Endothelial cell (in vitro differentiated cells): ENCODE data around the gene MAGI2. TPM values are rescaled to one million over a fixed set of nuclear protein-coding genes. Genes with fewer than 3 reads are reported as not detected.

Source experiments
- DNase-seq: peaks from one replicate; pipeline ENCODE4 v3.0.0; 2021; ENCODE audit warnings: low spot score
- H3K27ac Mint-ChIP-seq: one replicate; pipeline ENCODE4 v1.8.0; 2021; ENCODE audit warnings: mixed read lengths, inconsistent platforms; ENCODE audit not compliant: unreplicated experiment
- H3K27me3 Mint-ChIP-seq: one replicate; pipeline ENCODE4 v1.8.0; 2021; ENCODE audit warnings: mild to moderate bottlenecking, moderate library complexity, mixed read lengths, inconsistent platforms; ENCODE audit not compliant: unreplicated experiment
- H3K36me3 Mint-ChIP-seq: one replicate; pipeline ENCODE4 v1.8.0; 2021; ENCODE audit warnings: mild to moderate bottlenecking, low read depth, mixed read lengths, inconsistent platforms; ENCODE audit not compliant: unreplicated experiment
- H3K4me1 Mint-ChIP-seq: one replicate; pipeline ENCODE4 v1.8.0; 2021; ENCODE audit warnings: mild to moderate bottlenecking, mixed read lengths, inconsistent platforms; ENCODE audit not compliant: unreplicated experiment
- H3K4me3 Mint-ChIP-seq: one replicate; pipeline ENCODE4 v1.8.0; 2021; ENCODE audit warnings: mild to moderate bottlenecking, mixed read lengths, inconsistent platforms; ENCODE audit not compliant: unreplicated experiment
- H3K9me3 Mint-ChIP-seq: one replicate; pipeline ENCODE4 v1.8.0; 2021; ENCODE audit warnings: mixed read lengths, inconsistent platforms; ENCODE audit not compliant: unreplicated experiment
- CTCF ChIP-seq: fragments of 200-600 bp; sonication (generic); IDR thresholded peaks from one replicate; pipeline ENCODE4 v1.5.0; 2021; ENCODE audit warnings: antibody characterized with exemption; ENCODE audit not compliant: unreplicated experiment
- total RNA-seq: library from RNA; stranded (reverse); fragmentation: NEBNext Ultra II Directional; extraction: Animal tissue kit (Norgen Biotek cat#: 25700); gene quantifications from one replicate; pipeline ENCODE4 v1.2.1, GENCODE V29; 2021; ENCODE audit not compliant: unreplicated experiment

MAGI2 gene
- total RNA-seq, 1 donor from 2014 or later: 6.3 TPM

- no peak for TF ChIP-seq CTCF
- no peak overlapping the region for H3K4me3 Mint-ChIP-seq
- H3K4me1 Mint-ChIP-seq: peaks cover 3% of the 10 kb centered on the region
- DNase-seq: no peak
- H3K9me3 Mint-ChIP-seq: no peaks in the 10 kb centered on the region
- H3K27ac Mint-ChIP-seq: no peak overlapping the region
- H3K27me3 Mint-ChIP-seq: no peaks in the 10 kb centered on the region
- no peaks in the 10 kb centered on the region for H3K36me3 Mint-ChIP-seq
Measured at GRCh38 chr7:78702770-78703169, 750.7 kb downstream of the MAGI2 start.

GRCh38 chr7:78695826-78696225, 757.6 kb downstream of the MAGI2 start:
- no peaks in the 10 kb centered on the region for H3K9me3 Mint-ChIP-seq
- no peaks in the 10 kb centered on the region for H3K36me3 Mint-ChIP-seq
- no peaks in the 10 kb centered on the region for H3K27me3 Mint-ChIP-seq
- no peak overlapping the region for H3K27ac Mint-ChIP-seq
- H3K4me1 Mint-ChIP-seq: peaks cover 4% of the 10 kb centered on the region
- no peak for DNase-seq
- H3K4me3 Mint-ChIP-seq: no peak overlapping the region
- no peak for TF ChIP-seq CTCF

- H3K36me3 Mint-ChIP-seq: no peaks in the 10 kb centered on the region
- H3K9me3 Mint-ChIP-seq: no peaks in the 10 kb centered on the region
- TF ChIP-seq CTCF: no peak
- no peaks in the 10 kb centered on the region for H3K4me1 Mint-ChIP-seq
- H3K27ac Mint-ChIP-seq: no peak overlapping the region
- no peak overlapping the region for H3K4me3 Mint-ChIP-seq
- H3K27me3 Mint-ChIP-seq: no peaks in the 10 kb centered on the region
- no peak for DNase-seq
Measured at GRCh38 chr7:78691584-78691983, 761.9 kb downstream of the MAGI2 start.

GRCh38 chr7:78690174-78690573, 763.3 kb downstream of the MAGI2 start:
- Mint-ChIP-seq H3K9me3 (no peaks in the 10 kb centered on the region), H3K36me3 (no peaks in the 10 kb centered on the region), H3K27ac (no peak overlapping the region), H3K27me3 (no peaks in the 10 kb centered on the region), H3K4me3 (no peak overlapping the region), H3K4me1 (no peaks in the 10 kb centered on the region)
- DNase-seq: no peak
- no peak for TF ChIP-seq CTCF

- TF ChIP-seq CTCF: no peak
- no peak for DNase-seq
- Mint-ChIP-seq H3K36me3 (no peaks in the 10 kb centered on the region), H3K27ac (no peak overlapping the region), H3K4me1 (no peaks in the 10 kb centered on the region), H3K4me3 (no peak overlapping the region), H3K9me3 (no peaks in the 10 kb centered on the region), H3K27me3 (no peaks in the 10 kb centered on the region)
Measured at GRCh38 chr7:78688376-78688775, 765.1 kb downstream of the MAGI2 start.
